HCT116 (cell line): ENCODE data around the gene CHRNA7. TPM values are rescaled to one million over a fixed set of nuclear protein-coding genes. Genes with fewer than 3 reads are reported as not detected.
"Not testable (repeated sequence)": the region's sequence is repeated elsewhere in the genome, so short reads cannot be mapped to it uniquely, and the experiment has no call there.

Experiments used
- ATAC-seq: fragments of 200-7000 bp; cut with Tn5 transposase; 2 replicates; pipeline ENCODE4 v1.9.1; 2020; ENCODE audit warnings: mild to moderate bottlenecking, moderate library complexity
- BruUV-seq: library from RNA; stranded (reverse); fragments of 400-500 nt; replicated peaks from 2 replicates; lab custom pipeline; 2021; lab: Mats Ljungman, UMichigan
- CTCF ChIA-PET: fragments of 300-600 bp; sonication (Branson Sonifier 250); formaldehyde crosslinking; loops from one replicate; lab custom pipeline; 2021; ENCODE audit warnings: antibody characterized with exemption; lab: Charles Lee
- POLR2A ChIA-PET: fragments of 300-600, 350-600 bp; sonication (Branson Sonifier 250); formaldehyde crosslinking; loops from one replicate; lab custom pipeline; 2021; ENCODE audit warnings: antibody characterized with exemption; lab: Charles Lee
- RAD21 ChIA-PET, 2 experiments: fragments of 300-600 bp; sonication (Branson Sonifier 250); formaldehyde crosslinking; loops; one replicate each; lab custom pipeline; 2023; ENCODE audit warnings: low total read pairs in 2 of 2; ENCODE audit not compliant: uncharacterized antibody in 2 of 2, unreplicated experiment in 2 of 2, low non-redundant PET in 1 of 2; lab: Charles Lee
- DNase-seq: peaks from one replicate; pipeline ENCODE4 v3.0.0-alpha.2; 2010; ENCODE audit warnings: low read depth, low spot score
- H2AFZ ChIP-seq: fragments of 200-600 bp; shearing (Covaris generic), sonication (generic); 2 replicates; pipeline ENCODE4 v1.6.1; 2017; ENCODE audit warnings: low read depth, mixed run types, mixed read lengths, antibody characterized with exemption, low read length; ENCODE audit not compliant: poor library complexity, severe bottlenecking
- H3K27ac ChIP-seq: 2 replicates; pipeline ENCODE4 v1.5.1; 2012; ENCODE audit warnings: low read depth, low read length
- H3K27me3 ChIP-seq: fragments of 200-600 bp; sonication (generic); 2 replicates; pipeline ENCODE4 v1.6.1; 2016; ENCODE audit warnings: mixed run types, low read length, mixed read lengths; ENCODE audit not compliant: insufficient read depth
- H3K36me3 ChIP-seq, 2 experiments: fragments of 200-500 bp in 1 of 2; fragments of 200-600 bp in 1 of 2; sonication (Bioruptor generic) in 1 of 2; sonication (generic) in 1 of 2; 2 replicates each; pipeline versions ENCODE4 v1.5.1 to v1.6.1; 2014 to 2016; ENCODE audit warnings: low read length in 2 of 2, inconsistent platforms in 1 of 2, mixed read lengths in 1 of 2, mixed run types in 1 of 2; ENCODE audit not compliant: insufficient read depth in 2 of 2, control insufficient read depth in 1 of 2
- H3K4me1 ChIP-seq, 2 experiments: fragments of 200-600 bp in 1 of 2; sonication (generic) in 1 of 2; 2 replicates each; pipeline versions ENCODE4 v1.5.1 to v1.6.1; 2012 to 2017; ENCODE audit warnings: low read length in 2 of 2, inconsistent platforms in 1 of 2, mild to moderate bottlenecking in 1 of 2, mixed read lengths in 1 of 2, mixed run types in 1 of 2, moderate library complexity in 1 of 2; ENCODE audit not compliant: insufficient read depth in 2 of 2, control insufficient read depth in 1 of 2
- H3K4me2 ChIP-seq: fragments of 200-600 bp; sonication (generic); 2 replicates; pipeline ENCODE4 v1.6.1; 2017; ENCODE audit warnings: mixed run types, low read length, mixed read lengths
- H3K4me3 ChIP-seq, 2 experiments: fragments of 200-600 bp in 1 of 2; sonication (generic) in 1 of 2; replicated peaks in 1 of 2; 2 replicates each; pipeline ENCODE4 v1.5.1; 2011 to 2016; ENCODE audit warnings: low read length in 2 of 2, control low read depth in 1 of 2, low read depth in 1 of 2, mild to moderate bottlenecking in 1 of 2, mixed read lengths in 1 of 2, mixed run types in 1 of 2
- H3K79me2 ChIP-seq: fragments of 200-600 bp; sonication (generic); 2 replicates; pipeline ENCODE4 v1.6.1; 2017; ENCODE audit warnings: mild to moderate bottlenecking, mixed run types, low read length, moderate library complexity, mixed read lengths; ENCODE audit not compliant: insufficient read depth
- H3K9ac ChIP-seq: fragments of 200-600 bp; sonication (generic); 2 replicates; pipeline ENCODE4 v1.6.1; 2016; ENCODE audit warnings: low read length, mixed read lengths
- H3K9me2 ChIP-seq: fragments of 200-600 bp; sonication (generic), shearing (Covaris generic); 2 replicates; pipeline ENCODE4 v1.6.1; 2017; ENCODE audit warnings: mixed run types, mild to moderate bottlenecking, moderate library complexity; ENCODE audit not compliant: insufficient read depth
- H3K9me3 ChIP-seq, 2 experiments: fragments of 200-500 bp in 1 of 2; fragments of 200-600 bp in 1 of 2; sonication (Bioruptor generic) in 1 of 2; sonication (generic) in 1 of 2; 2 replicates each; pipeline ENCODE4 v1.6.1; 2014 to 2017; ENCODE audit warnings: low read length in 2 of 2, mixed read lengths in 2 of 2, inconsistent platforms in 1 of 2, low read depth in 1 of 2, mild to moderate bottlenecking in 1 of 2, mixed run types in 1 of 2, moderate library complexity in 1 of 2; ENCODE audit not compliant: control insufficient read depth in 1 of 2, insufficient read depth in 1 of 2
- H4K20me1 ChIP-seq: fragments of 200-600 bp; sonication (generic), shearing (Covaris generic); 2 replicates; pipeline ENCODE4 v1.6.1; 2017; ENCODE audit warnings: mixed run types, mild to moderate bottlenecking, moderate library complexity; ENCODE audit not compliant: insufficient read depth
- intact Hi-C: fragments of 100-400 bp; cut with micrococcal nuclease; formaldehyde crosslinking; loops from 2 replicates; pipeline ENCODE4 v1.10.0; 2022
- total RNA-seq: library from RNA; stranded (reverse); gene quantifications from one replicate; pipeline ENCODE4 v1.2.1, GENCODE V29; 2021; ENCODE audit not compliant: unreplicated experiment

The CHRNA7 gene
- total RNA-seq, 1 experiment from 2014 or later: 6.8 TPM

DNA sequence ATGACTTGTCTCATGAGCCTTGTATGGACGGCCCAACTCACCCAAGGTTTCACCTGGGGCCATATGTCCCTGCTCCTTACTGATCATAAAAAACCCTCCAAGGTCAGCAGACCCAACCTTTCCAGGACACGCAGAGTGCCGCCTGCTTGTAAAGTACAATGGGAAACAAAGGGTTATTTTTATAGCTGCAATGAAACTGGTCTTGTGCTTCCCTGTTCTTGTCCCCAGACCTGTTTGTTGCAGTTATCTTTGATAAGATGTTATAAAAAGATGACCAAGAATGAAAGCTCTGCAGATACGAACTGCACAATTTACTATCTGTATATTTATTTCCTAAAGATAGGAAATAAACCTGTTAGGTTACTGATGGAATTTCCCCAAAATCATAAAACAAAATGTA lies 136.0 kb downstream of the CHRNA7 start:
- H3K4me3 ChIP-seq, H3K79me2 ChIP-seq, H4K20me1 ChIP-seq, H3K4me1 ChIP-seq, DNase-seq, BruUV-seq, RAD21 ChIA-PET, H3K9me2 ChIP-seq, CTCF ChIA-PET, H3K27me3 ChIP-seq, H2AFZ ChIP-seq, H3K27ac ChIP-seq, H3K9ac ChIP-seq, POLR2A ChIA-PET, H3K9me3 ChIP-seq, intact Hi-C loops, ATAC-seq, H3K4me2 ChIP-seq, H3K36me3 ChIP-seq: not testable (repeated sequence)

DNA sequence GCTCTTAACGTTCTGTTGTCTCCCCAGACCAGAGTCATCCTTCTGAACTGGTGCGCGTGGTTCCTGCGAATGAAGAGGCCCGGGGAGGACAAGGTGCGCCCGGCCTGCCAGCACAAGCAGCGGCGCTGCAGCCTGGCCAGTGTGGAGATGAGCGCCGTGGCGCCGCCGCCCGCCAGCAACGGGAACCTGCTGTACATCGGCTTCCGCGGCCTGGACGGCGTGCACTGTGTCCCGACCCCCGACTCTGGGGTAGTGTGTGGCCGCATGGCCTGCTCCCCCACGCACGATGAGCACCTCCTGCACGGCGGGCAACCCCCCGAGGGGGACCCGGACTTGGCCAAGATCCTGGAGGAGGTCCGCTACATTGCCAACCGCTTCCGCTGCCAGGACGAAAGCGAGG lies 137.6 kb downstream of the CHRNA7 start:
- CTCF ChIA-PET: not testable (repeated sequence)

DNA sequence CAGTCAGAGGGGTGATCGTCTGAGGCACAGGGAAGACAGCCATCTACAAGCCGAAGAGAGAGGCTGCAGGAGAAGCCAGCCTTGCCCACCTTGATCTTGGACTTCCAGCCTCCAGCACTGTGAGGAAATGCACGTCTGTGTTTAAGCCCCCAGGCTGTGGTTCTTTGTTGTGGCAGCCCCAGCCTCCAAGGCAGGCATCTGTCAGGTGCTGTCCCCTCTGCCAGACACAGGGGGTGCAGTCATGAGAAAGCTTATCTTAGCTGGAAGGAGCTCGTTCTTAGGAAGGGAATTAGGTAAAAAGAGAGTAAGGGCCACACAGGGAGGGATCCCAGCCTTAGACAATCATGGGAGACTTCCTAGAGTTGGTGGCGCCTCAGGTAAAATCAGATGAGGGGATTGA lies 150.3 kb downstream of the CHRNA7 start:
- H3K27me3 ChIP-seq, H3K4me2 ChIP-seq, ATAC-seq, H4K20me1 ChIP-seq, RAD21 ChIA-PET, H3K4me1 ChIP-seq, H3K9ac ChIP-seq, H3K79me2 ChIP-seq, H2AFZ ChIP-seq, H3K27ac ChIP-seq, DNase-seq, POLR2A ChIA-PET, CTCF ChIA-PET, H3K9me2 ChIP-seq, intact Hi-C loops, H3K36me3 ChIP-seq, BruUV-seq, H3K9me3 ChIP-seq, H3K4me3 ChIP-seq: not testable (repeated sequence)

More for the DNA sequence above, 137.6 kb downstream of the CHRNA7 start:
- H3K36me3 ChIP-seq, intact Hi-C loops, H3K4me2 ChIP-seq, H3K4me3 ChIP-seq, H3K9ac ChIP-seq, H3K9me3 ChIP-seq, DNase-seq, H4K20me1 ChIP-seq, H3K27me3 ChIP-seq, POLR2A ChIA-PET, ATAC-seq, H3K9me2 ChIP-seq, H3K4me1 ChIP-seq, H3K27ac ChIP-seq, BruUV-seq, RAD21 ChIA-PET, H3K79me2 ChIP-seq, H2AFZ ChIP-seq: not testable (repeated sequence)

DNA sequence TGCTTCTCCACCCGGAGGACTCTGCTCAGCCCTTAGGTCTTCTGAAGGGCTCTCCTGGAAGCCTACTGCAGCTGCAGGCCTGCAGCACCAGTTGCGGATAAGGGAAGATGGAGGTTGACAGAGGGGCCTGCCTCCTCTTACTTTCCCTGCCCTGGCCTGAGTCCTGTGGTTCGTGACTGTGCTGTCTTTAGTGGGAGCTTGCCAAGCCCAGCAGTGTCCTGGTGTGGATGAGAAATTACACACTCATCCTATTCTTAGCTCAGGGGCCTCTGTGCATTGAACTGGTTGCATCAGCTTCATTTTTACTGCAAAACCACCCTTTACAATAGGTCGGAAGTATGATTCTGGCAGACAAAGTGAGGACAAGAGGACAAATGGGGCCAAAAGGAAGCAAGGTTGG lies 163.5 kb downstream of the CHRNA7 start:
- BruUV-seq, DNase-seq, H3K9me3 ChIP-seq, H3K27ac ChIP-seq, H3K27me3 ChIP-seq, H2AFZ ChIP-seq, intact Hi-C loops, H3K9me2 ChIP-seq, H3K36me3 ChIP-seq, CTCF ChIA-PET, ATAC-seq, H3K9ac ChIP-seq, H3K4me3 ChIP-seq, H3K4me1 ChIP-seq, RAD21 ChIA-PET, H4K20me1 ChIP-seq, POLR2A ChIA-PET, H3K79me2 ChIP-seq, H3K4me2 ChIP-seq: not testable (repeated sequence)

DNA sequence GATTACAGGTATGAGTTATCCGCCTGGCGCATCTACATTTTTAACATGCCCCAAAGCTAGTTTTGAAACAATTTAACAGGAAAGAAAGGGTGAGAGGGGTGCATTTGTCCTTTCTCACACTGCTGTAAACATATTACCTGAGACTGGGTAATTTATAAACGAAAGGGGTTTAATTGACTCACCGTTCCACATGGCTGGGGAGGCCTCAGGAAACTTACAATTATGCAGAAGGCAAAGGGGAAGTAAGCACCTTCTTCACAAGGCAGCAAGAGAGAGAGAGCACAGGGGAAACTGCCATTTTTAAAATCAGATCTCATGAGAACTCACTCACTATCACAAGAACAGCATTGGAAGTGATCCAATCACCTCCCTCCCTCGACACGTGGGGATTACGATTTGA lies 165.9 kb downstream of the CHRNA7 start:
- BruUV-seq, H3K79me2 ChIP-seq, H3K9ac ChIP-seq, H3K9me2 ChIP-seq, H3K27me3 ChIP-seq, H3K4me3 ChIP-seq, RAD21 ChIA-PET, H3K4me2 ChIP-seq, H2AFZ ChIP-seq, H3K27ac ChIP-seq, H3K9me3 ChIP-seq, H3K36me3 ChIP-seq, POLR2A ChIA-PET, intact Hi-C loops, ATAC-seq, H3K4me1 ChIP-seq, H4K20me1 ChIP-seq, DNase-seq, CTCF ChIA-PET: not testable (repeated sequence)
